NCI-H2081 (cell line): ENCODE measurements around the gene TIMP3.

Source experiments
- DNase-seq, 2 experiments: peaks; one replicate each; lab custom pipeline; 2025; lab: John Stamatoyannopoulos, UW

TIMP3 gene

GRCh38 chr22:32882774-32883530 lies 81.4 kb downstream of the TIMP3 start:
- DNase-seq = no peak

GRCh38 chr22:32887324-32887980 lies 85.9 kb downstream of the TIMP3 start:
- no peak for DNase-seq

GRCh38 chr22:32888976-32889375 lies 87.5 kb downstream of the TIMP3 start:
- no peak for DNase-seq

- DNase-seq = no peak
These were observed 95.4 kb downstream of the TIMP3 start for GRCh38 chr22:32896891-32897290.

- DNase-seq = no peak
These were observed 95.9 kb downstream of the TIMP3 start for GRCh38 chr22:32897400-32897799.

GRCh38 chr22:32900886-32901635 lies 99.6 kb downstream of the TIMP3 start:
- DNase-seq = no peak

GRCh38 chr22:32901925-32902324 lies 100.4 kb downstream of the TIMP3 start:
- no peak for DNase-seq

- DNase-seq = no peak
These were observed 102.0 kb downstream of the TIMP3 start for GRCh38 chr22:32903507-32903906.

- DNase-seq = no peak
These were observed 102.5 kb downstream of the TIMP3 start for GRCh38 chr22:32904044-32904443.

- no peak for DNase-seq
These were observed 103.9 kb downstream of the TIMP3 start for GRCh38 chr22:32905400-32905799.

- no peak for DNase-seq
These were observed 108.3 kb downstream of the TIMP3 start for GRCh38 chr22:32909581-32910428.

GRCh38 chr22:32910429-32910772 lies 108.9 kb downstream of the TIMP3 start:
- DNase-seq = no peak

- no peak for DNase-seq
These were observed 110.0 kb downstream of the TIMP3 start for GRCh38 chr22:32911503-32911902.
